Measurements from ENCODE around the gene PARP12. TPM values are rescaled to one million over a fixed set of nuclear protein-coding genes. Genes with fewer than 3 reads are reported as not detected.

The PARP12 gene
- total RNA-seq, 1 donor from 2014 or later: 41.8 TPM

- intact Hi-C loops (cut with DNase I): no loop called here
- DNase-seq (ENCODE audit: low spot score) (no peak), ATAC-seq (no peak)
These were observed 77.9 kb downstream of the PARP12 start for GRCh38 chr7:139984642-139985539.

DNA sequence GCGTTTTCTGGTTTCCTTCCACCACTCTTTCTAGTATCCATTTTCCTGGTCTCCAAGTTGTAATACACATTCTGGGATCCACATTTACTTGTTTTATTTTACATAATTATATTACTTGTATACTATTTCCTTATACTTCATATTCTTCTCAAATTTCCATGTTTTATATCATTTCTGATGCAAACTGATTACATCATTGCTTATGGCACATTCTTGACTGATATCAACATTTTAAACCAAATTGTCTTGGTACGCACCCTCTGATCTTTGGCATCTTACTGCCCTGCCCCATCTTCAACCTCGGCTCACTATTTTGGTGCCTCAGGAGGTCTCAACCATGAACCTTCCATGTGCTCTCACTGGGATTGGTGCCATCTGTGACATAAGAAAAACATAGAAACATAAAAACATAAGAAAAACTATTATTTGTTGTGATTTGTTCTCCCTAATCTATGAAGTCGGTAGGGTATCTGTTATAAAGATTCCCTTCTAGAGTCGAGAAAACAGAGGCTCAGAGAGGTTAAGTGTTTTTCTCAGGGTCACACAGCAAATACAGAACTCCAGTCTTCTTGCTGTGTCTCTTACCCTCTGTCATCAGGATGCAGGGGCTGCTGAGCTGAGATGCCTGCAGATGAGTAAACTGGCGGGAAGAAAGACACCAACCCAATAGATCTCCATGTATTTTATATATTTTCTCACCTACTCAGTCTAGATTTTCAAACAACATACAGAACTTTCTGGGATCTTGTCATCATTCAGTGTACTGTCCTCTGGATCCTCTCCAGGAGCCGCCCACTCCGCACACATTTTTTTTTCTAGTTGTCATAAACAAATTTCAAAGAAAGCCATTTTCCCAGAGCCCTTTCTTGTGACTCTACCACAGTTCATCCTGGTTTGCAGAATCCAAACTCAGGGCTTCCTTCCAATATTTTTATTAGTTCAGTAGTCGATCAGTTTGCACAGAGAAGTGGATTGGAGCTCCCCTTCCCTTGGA is 79.5 kb downstream of the PARP12 start:
- intact Hi-C loops (cut with DNase I): no loop called here
- DNase-seq (ENCODE audit: low spot score) (no peak), ATAC-seq (no peak)

- ATAC-seq (no peak), DNase-seq (ENCODE audit: low spot score) (no peak)
- intact Hi-C loops (cut with DNase I): no loop called here
These were observed 81.2 kb downstream of the PARP12 start for GRCh38 chr7:139981511-139981895.

- ATAC-seq: no peak
- intact Hi-C loops (cut with DNase I): no loop called here
- DNase-seq (ENCODE audit: low spot score): no peak
These were observed 85.7 kb downstream of the PARP12 start for GRCh38 chr7:139976838-139977656.

DNA sequence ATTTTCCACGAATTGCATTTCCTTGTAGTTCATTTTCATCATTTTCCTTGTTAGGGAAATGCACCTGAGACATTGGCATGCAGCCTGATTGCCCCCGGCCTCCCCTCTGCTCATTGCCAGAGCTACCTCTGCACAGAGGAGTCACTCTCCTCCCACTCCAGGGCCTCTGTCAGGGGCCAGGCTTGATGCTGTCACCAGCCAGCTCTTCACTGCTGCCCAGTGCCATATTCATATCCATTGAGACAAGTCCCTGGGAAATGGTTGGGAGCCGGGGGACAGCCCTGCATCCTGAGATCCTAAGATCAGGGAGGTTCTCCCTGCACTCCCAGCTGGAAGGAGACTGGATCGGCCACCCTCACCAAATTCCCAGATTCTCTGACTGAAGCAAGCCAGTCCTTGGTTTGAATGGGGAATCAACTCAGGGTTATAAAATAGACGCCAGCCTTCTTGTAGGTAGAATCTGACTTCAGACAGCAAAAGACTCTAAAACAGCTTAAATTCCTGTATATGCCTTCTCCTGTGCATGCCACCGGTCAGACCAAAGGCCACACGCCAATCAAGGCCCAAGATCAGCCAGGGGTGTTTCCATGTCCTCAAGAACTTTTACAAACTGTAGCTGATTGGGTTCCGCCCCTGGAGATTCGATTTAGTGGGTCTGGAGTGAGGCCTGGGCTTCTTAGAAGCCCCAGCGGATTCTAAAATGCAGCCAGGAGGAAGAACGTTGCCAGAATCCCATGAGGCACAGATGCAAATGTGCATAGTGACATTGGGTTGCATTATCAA is 86.5 kb downstream of the PARP12 start:
- ATAC-seq: no peak
- no peak for DNase-seq (ENCODE audit: low spot score)
- intact Hi-C loops (cut with DNase I): no loop called here

GRCh38 chr7:139974179-139974811 is 88.5 kb downstream of the PARP12 start:
- ATAC-seq (no peak), DNase-seq (ENCODE audit: low spot score) (no peak)

More at GRCh38 chr7:139974179-139974811, 88.5 kb downstream of the PARP12 start:
- intact Hi-C loops (cut with DNase I): no loop called here

Other genes starting within 250 kb of the PARP12 start
- gene TBXAS1, start 233.7 kb downstream of the PARP12 start, total RNA-seq: 19.1 TPM
- 24.4 TPM for gene KDM7A, start 114.0 kb upstream of the PARP12 start, total RNA-seq